Sigmoid colon (tissue), 7 donors: ENCODE results near the gene CCL25. TPM values are rescaled to one million over a fixed set of nuclear protein-coding genes. Genes with fewer than 3 reads are reported as not detected.

Experiments used
- DNase-seq: peaks from one replicate; pipeline ENCODE4 v3.0.0-alpha.2; 2019
- H3K27ac ChIP-seq, 4 donors: fragments of 200-600 bp; sonication (generic); one replicate each; pipeline ENCODE4 v1.5.1; 2016 to 2019; ENCODE audit warnings: mild to moderate bottlenecking in 1 of 4
- H3K27me3 ChIP-seq, 3 donors: fragments of 200-600 bp; sonication (generic); one replicate each; pipeline ENCODE4 v1.5.1; 2019; ENCODE audit warnings: mild to moderate bottlenecking in 1 of 3
- H3K36me3 ChIP-seq, 4 donors: fragments of 200-600 bp; sonication (generic); one replicate each; pipeline ENCODE4 v1.5.1; 2016 to 2019
- H3K4me1 ChIP-seq, 4 donors: fragments of 200-600 bp; sonication (generic); one replicate each; pipeline ENCODE4 v1.5.1; 2017 to 2019
- H3K4me3 ChIP-seq, 4 donors: fragments of 200-600 bp; sonication (generic); one replicate each; pipeline ENCODE4 v1.5.1; 2017 to 2019; ENCODE audit warnings: mild to moderate bottlenecking in 2 of 4, moderate library complexity in 1 of 4
- H3K9me3 ChIP-seq, 4 donors: fragments of 200-600 bp in 3 of 4; sonication (generic) in 3 of 4; one replicate each; pipeline versions ENCODE4 v1.5.1 to v1.6.1; 2013 to 2019
- CTCF ChIP-seq, 4 experiments: fragments of 450-650 bp in 3 of 4; fragments of 200-600 bp in 1 of 4; IDR thresholded peaks; one replicate each; pipeline ENCODE4 v1.5.1; 2016 to 2019; ENCODE audit warnings: antibody characterized with exemption in 4 of 4, mild to moderate bottlenecking in 3 of 4, moderate library complexity in 2 of 4
- EP300 ChIP-seq, 4 donors: sonication (generic); formaldehyde crosslinking; IDR thresholded peaks; one replicate each; pipeline ENCODE4 v1.6.1; 2017; ENCODE audit warnings: antibody characterized with exemption in 4 of 4
- POLR2A ChIP-seq, 2 donors: fragments of 450-650 bp; IDR thresholded peaks; one replicate each; pipeline ENCODE4 v1.6.1; 2016; ENCODE audit warnings: antibody characterized with exemption in 2 of 2, mild to moderate bottlenecking in 2 of 2, moderate library complexity in 2 of 2
- POLR2AphosphoS5 ChIP-seq, 4 donors: sonication (generic); formaldehyde crosslinking; IDR thresholded peaks; one replicate each; pipeline ENCODE4 v1.6.1; 2017; ENCODE audit warnings: antibody characterized with exemption in 4 of 4
- WGBS, 2 donors: extraction: QIAGEN DNeasy Blood & Tissue Kit; methylation state at CpG; one replicate each; pipeline ENCODE4 v1.1.7; 2013; 5-methylcytosine and 5-hydroxymethylcytosine counted together
- intact Hi-C: fragments of 100-400 bp; cut with DNase I; formaldehyde crosslinking; loops from one replicate; pipeline ENCODE4 v1.15.1; 2023
- polyA plus RNA-seq, 3 donors: library from polyadenylated mRNA; stranded (reverse); fragments of 200-250 nt; gene quantifications; one replicate each; pipeline ENCODE4 v1.2.3, GENCODE V29; 2013
- total RNA-seq, 4 donors: library from RNA; depleted of rRNA; stranded (reverse); fragments of >200 nt; gene quantifications; one replicate each; pipeline ENCODE4 v1.1.0, GENCODE V29; 2016
- donor health status: healthy with polysubstance abuse.
- donor health status: Bipolar disorder and iron deficiency.
- donor health status: healthy.

The CCL25 gene
- total and polyA plus RNA-seq, 7 donors: 0.17 TPM; not detected in 6

GRCh38 chr19:8111376-8111775 lies 58.8 kb downstream of the CCL25 start:
- Histone ChIP-seq H3K27me3 (no peaks in the 10 kb centered on the region), H3K27ac (no peak overlapping the region), H3K4me3 (no peak overlapping the region), H3K4me1 (no peaks in the 10 kb centered on the region), H3K36me3 (no peaks in the 10 kb centered on the region), H3K9me3 (peaks cover 0 to 3% (median 0%) of the 10 kb centered on the region in 4 donors)
- WGBS, 2 donors: 84 to 89% methylated on average over 16 of the region's 16 CpGs
- no peak for DNase-seq
- intact Hi-C loops: no loop called here
- TF ChIP-seq CTCF (IDR thresholded peaks at IDR 0.05): no peak
- no peak for TF ChIP-seq EP300 (IDR thresholded peaks at IDR 0.05)
- no peak for TF ChIP-seq POLR2AphosphoS5 (IDR thresholded peaks at IDR 0.05)
- no peak for TF ChIP-seq POLR2A (IDR thresholded peaks at IDR 0.05)

Other genes starting within 250 kb of the CCL25 start
- gene EVI5L, start 222.5 kb upstream of the CCL25 start, total RNA-seq: 10 to 100 TPM in 3 of 4 donors, 1 to 10 TPM in 1; 8.4 to 18.6 (median 12.5) TPM
- gene EVI5L, start 222.5 kb upstream of the CCL25 start, polyA plus RNA-seq: 10 to 100 TPM in 1 of 3 donors, 1 to 10 TPM in 2; 5.3 to 11.4 (median 6.0) TPM
- gene PRR36, start 178.4 kb upstream of the CCL25 start, total RNA-seq: not detected
- under 1 TPM in 2 of 3 donors, not detected in 1; under 0.01 to 0.23 TPM for gene PRR36, start 178.4 kb upstream of the CCL25 start, polyA plus RNA-seq
- gene LRRC8E, start 164.2 kb upstream of the CCL25 start, total RNA-seq: not detected
- 1 to 10 TPM in 2 of 3 donors, under 1 TPM in 1; 0.23 to 1.2 (median 1.2) TPM for gene LRRC8E, start 164.2 kb upstream of the CCL25 start, polyA plus RNA-seq
- 10 to 100 TPM; 12.5 to 20.2 (median 17.4) TPM for gene MAP2K7, start 148.9 kb upstream of the CCL25 start, total RNA-seq
- gene MAP2K7, start 148.9 kb upstream of the CCL25 start, polyA plus RNA-seq: 10 to 100 TPM; 15.6 to 27.8 (median 15.7) TPM
- gene TGFBR3L, start 137.9 kb upstream of the CCL25 start, total RNA-seq: 1 to 10 TPM in 1 of 4 donors, not detected in 3; 1.8 TPM
- gene TGFBR3L, start 137.9 kb upstream of the CCL25 start, polyA plus RNA-seq: not detected
- 10 to 100 TPM; 20.3 to 31.2 (median 27.8) TPM for gene SNAPC2, start 132.4 kb upstream of the CCL25 start, total RNA-seq
- gene SNAPC2, start 132.4 kb upstream of the CCL25 start, polyA plus RNA-seq: 10 to 100 TPM; 11.6 to 19.5 (median 16.8) TPM
- gene CTXN1, start 126.6 kb upstream of the CCL25 start, total RNA-seq: 10 to 100 TPM; 25.3 to 92.2 (median 38.8) TPM
- 1 to 10 TPM in 1 of 3 donors, under 1 TPM in 2; 0.60 to 2.2 (median 0.92) TPM for gene CTXN1, start 126.6 kb upstream of the CCL25 start, polyA plus RNA-seq
- 10 to 100 TPM; 51.7 to 80.1 (median 78.6) TPM for gene TIMM44, start 109.1 kb upstream of the CCL25 start, total RNA-seq
- 10 to 100 TPM; 33.0 to 72.4 (median 38.8) TPM for gene TIMM44, start 109.1 kb upstream of the CCL25 start, polyA plus RNA-seq
- gene ELAVL1, start 47.1 kb upstream of the CCL25 start, total RNA-seq: 10 to 100 TPM; 15.8 to 20.3 (median 17.1) TPM
- 10 to 100 TPM; 21.6 to 31.0 (median 22.4) TPM for gene ELAVL1, start 47.1 kb upstream of the CCL25 start, polyA plus RNA-seq
- gene FBN3, start 96.8 kb downstream of the CCL25 start, total RNA-seq: not detected
- under 1 TPM in 1 of 3 donors, not detected in 2; 0.06 TPM for gene FBN3, start 96.8 kb downstream of the CCL25 start, polyA plus RNA-seq
- gene CERS4, start 156.6 kb downstream of the CCL25 start, total RNA-seq: 10 to 100 TPM; 24.1 to 40.0 (median 30.2) TPM
- gene CERS4, start 156.6 kb downstream of the CCL25 start, polyA plus RNA-seq: 10 to 100 TPM in 2 of 3 donors, 1 to 10 TPM in 1; 1.4 to 18.6 (median 11.4) TPM